Measurements from ENCODE around the gene CHTF8.
"Not testable (repeated sequence)": the region's sequence is repeated elsewhere in the genome, so short reads cannot be mapped to it uniquely, and the experiment has no call there.

Gene CHTF8

GRCh38 chr16:69145658-69146057, 13.3 kb upstream of the CHTF8 start:
- no peak for ATAC-seq (ENCODE audit: low read depth)

GRCh38 chr16:69143116-69143515, 10.7 kb upstream of the CHTF8 start:
- no peaks in the 10 kb centered on the region for H3K9me3 ChIP-seq (ENCODE audit: severe bottlenecking)
- ATAC-seq (ENCODE audit: low read depth) (peak; percentile 45; the same call in 1 of the 3 replicates), DNase-seq (ENCODE audit: low spot score) (no peak)
- H3K4me1 ChIP-seq (ENCODE audit: insufficient read depth, poor library complexity, severe bottlenecking) = no peaks in the 10 kb centered on the region
- H3K4me3 ChIP-seq (ENCODE audit: severe bottlenecking) = no peak overlapping the region
- no peak overlapping the region for H3K27ac ChIP-seq (ENCODE audit: poor library complexity, severe bottlenecking)
- no peaks in the 10 kb centered on the region for H3K27me3 ChIP-seq (ENCODE audit: insufficient read depth, poor library complexity, severe bottlenecking)
- TF ChIP-seq CTCF (IDR thresholded peaks at IDR 0.05; ENCODE audit: poor library complexity, severe bottlenecking) = no peak
- H3K36me3 ChIP-seq (ENCODE audit: low read depth) = peaks cover 92% of the 10 kb centered on the region

More at GRCh38 chr16:69145658-69146057, 13.3 kb upstream of the CHTF8 start:
- no peak for DNase-seq (ENCODE audit: low spot score)
- no peaks in the 10 kb centered on the region for H3K9me3 ChIP-seq (ENCODE audit: severe bottlenecking)
- peaks cover 91% of the 10 kb centered on the region for H3K36me3 ChIP-seq (ENCODE audit: low read depth)
- H3K4me1 ChIP-seq (ENCODE audit: insufficient read depth, poor library complexity, severe bottlenecking) = no peaks in the 10 kb centered on the region
- no peaks in the 10 kb centered on the region for H3K27me3 ChIP-seq (ENCODE audit: insufficient read depth, poor library complexity, severe bottlenecking)
- TF ChIP-seq CTCF (IDR thresholded peaks at IDR 0.05; ENCODE audit: poor library complexity, severe bottlenecking) = no peak
- no peak overlapping the region for H3K4me3 ChIP-seq (ENCODE audit: severe bottlenecking)
- H3K27ac ChIP-seq (ENCODE audit: poor library complexity, severe bottlenecking) = no peak overlapping the region

- Histone ChIP-seq H3K27ac (ENCODE audit: poor library complexity, severe bottlenecking) (no peak overlapping the region), H3K4me3 (ENCODE audit: severe bottlenecking) (no peak overlapping the region), H3K36me3 (ENCODE audit: low read depth) (peaks cover 94% of the 10 kb centered on the region), H3K27me3 (ENCODE audit: insufficient read depth, poor library complexity, severe bottlenecking) (no peaks in the 10 kb centered on the region), H3K4me1 (ENCODE audit: insufficient read depth, poor library complexity, severe bottlenecking) (no peaks in the 10 kb centered on the region), H3K9me3 (ENCODE audit: severe bottlenecking) (no peaks in the 10 kb centered on the region)
- no peak for TF ChIP-seq CTCF (IDR thresholded peaks at IDR 0.05; ENCODE audit: poor library complexity, severe bottlenecking)
- no peak for ATAC-seq (ENCODE audit: low read depth)
- DNase-seq (ENCODE audit: low spot score) = no peak
These were observed 9.5 kb upstream of the CHTF8 start for GRCh38 chr16:69141936-69142335.

- Histone ChIP-seq H3K9me3 (ENCODE audit: severe bottlenecking) (no peaks in the 10 kb centered on the region), H3K4me1 (ENCODE audit: insufficient read depth, poor library complexity, severe bottlenecking) (no peaks in the 10 kb centered on the region), H3K36me3 (ENCODE audit: low read depth) (peaks cover 98% of the 10 kb centered on the region), H3K4me3 (ENCODE audit: severe bottlenecking) (no peak overlapping the region), H3K27me3 (ENCODE audit: insufficient read depth, poor library complexity, severe bottlenecking) (no peaks in the 10 kb centered on the region), H3K27ac (ENCODE audit: poor library complexity, severe bottlenecking) (no peak overlapping the region)
- ATAC-seq (ENCODE audit: low read depth) (no peak), DNase-seq (ENCODE audit: low spot score) (no peak)
- no peak for TF ChIP-seq CTCF (IDR thresholded peaks at IDR 0.05; ENCODE audit: poor library complexity, severe bottlenecking)
These were observed 8.6 kb upstream of the CHTF8 start for GRCh38 chr16:69141014-69141413.

GRCh38 chr16:69139464-69139863, 7.1 kb upstream of the CHTF8 start:
- not testable (repeated sequence) for DNase-seq (ENCODE audit: low spot score); H3K4me1 ChIP-seq (ENCODE audit: insufficient read depth, poor library complexity, severe bottlenecking); H3K4me3 ChIP-seq (ENCODE audit: severe bottlenecking); H3K27ac ChIP-seq (ENCODE audit: poor library complexity, severe bottlenecking); H3K9me3 ChIP-seq (ENCODE audit: severe bottlenecking); H3K27me3 ChIP-seq (ENCODE audit: insufficient read depth, poor library complexity, severe bottlenecking); ATAC-seq (ENCODE audit: low read depth)
- peaks cover 96% of the 10 kb centered on the region for H3K36me3 ChIP-seq (ENCODE audit: low read depth)

Measured in RWPE2 (cell line).